Measurements from ENCODE around the gene FBXO47. TPM values are rescaled to one million over a fixed set of nuclear protein-coding genes. Genes with fewer than 3 reads are reported as not detected.
A peak's percentile ranks its signal among the peaks of the same experiment; 100 is the strongest.

The FBXO47 gene
- total RNA-seq, 1 donor from 2014 or later, result not detected

DNA sequence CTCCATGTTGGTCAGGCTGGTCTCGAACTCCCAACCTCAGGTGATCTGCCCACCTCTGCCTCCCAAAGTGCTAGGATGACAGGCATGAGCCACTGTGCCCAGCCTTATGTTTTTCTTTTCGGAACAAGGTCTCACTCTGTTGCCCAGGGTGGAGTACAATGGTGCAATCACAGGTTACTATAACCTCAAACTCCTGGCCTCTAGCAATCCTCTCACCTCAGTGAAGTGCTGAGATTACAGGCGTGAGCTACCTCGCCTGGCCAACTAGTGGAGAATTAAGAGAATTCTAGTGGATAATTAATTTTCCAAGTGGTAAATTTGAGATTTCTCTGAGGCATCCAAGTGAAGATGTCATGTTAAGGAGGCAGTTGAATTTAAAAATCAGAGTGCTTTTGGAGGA is 2.9 kb upstream of the FBXO47 start:
- H3K27ac ChIP-seq, result no peak overlapping the region
- DNase-seq (ENCODE audit: low spot score in 2 of 2), result no peak
- H3K4me3 ChIP-seq, result no peak overlapping the region
- no peaks in the 10 kb centered on the region for H3K27me3 ChIP-seq
- peaks cover 0 to 3% of the 10 kb centered on the region in 2 donors for H3K4me1 ChIP-seq
- TF ChIP-seq, protein P1, sequence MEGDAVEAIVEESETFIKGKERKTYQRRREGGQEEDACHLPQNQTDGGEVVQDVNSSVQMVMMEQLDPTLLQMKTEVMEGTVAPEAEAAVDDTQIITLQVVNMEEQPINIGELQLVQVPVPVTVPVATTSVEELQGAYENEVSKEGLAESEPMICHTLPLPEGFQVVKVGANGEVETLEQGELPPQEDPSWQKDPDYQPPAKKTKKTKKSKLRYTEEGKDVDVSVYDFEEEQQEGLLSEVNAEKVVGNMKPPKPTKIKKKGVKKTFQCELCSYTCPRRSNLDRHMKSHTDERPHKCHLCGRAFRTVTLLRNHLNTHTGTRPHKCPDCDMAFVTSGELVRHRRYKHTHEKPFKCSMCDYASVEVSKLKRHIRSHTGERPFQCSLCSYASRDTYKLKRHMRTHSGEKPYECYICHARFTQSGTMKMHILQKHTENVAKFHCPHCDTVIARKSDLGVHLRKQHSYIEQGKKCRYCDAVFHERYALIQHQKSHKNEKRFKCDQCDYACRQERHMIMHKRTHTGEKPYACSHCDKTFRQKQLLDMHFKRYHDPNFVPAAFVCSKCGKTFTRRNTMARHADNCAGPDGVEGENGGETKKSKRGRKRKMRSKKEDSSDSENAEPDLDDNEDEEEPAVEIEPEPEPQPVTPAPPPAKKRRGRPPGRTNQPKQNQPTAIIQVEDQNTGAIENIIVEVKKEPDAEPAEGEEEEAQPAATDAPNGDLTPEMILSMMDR (IDR thresholded peaks at IDR 0.05), result no peak
- intact Hi-C loops (cut with DNase I), result no loop called here
- no peaks in the 10 kb centered on the region for H3K9me3 ChIP-seq
- no peaks in the 10 kb centered on the region for H3K36me3 ChIP-seq

DNA sequence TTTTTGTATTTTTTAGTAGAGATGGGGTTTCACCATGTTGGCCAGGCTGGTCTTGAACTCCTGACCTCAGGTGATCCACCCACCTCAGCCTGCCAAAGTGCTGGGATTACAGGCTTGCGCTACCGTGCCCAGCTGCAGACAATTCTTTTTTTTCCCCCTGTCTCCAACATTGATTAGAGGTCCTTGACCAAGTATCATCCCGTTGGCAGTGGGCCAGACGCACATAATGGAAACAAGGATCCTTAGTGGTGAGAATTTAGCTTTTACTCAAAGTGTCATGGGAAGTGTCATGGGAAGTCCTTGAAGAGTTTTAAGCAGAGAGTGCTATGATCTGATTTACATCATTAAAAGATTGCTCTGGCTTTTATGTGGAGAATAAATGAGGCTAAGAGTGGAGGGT is 2.1 kb upstream of the FBXO47 start:
- no peak overlapping the region for H3K27ac ChIP-seq
- peaks cover 0 to 3% of the 10 kb centered on the region in 2 donors for H3K4me1 ChIP-seq
- no peaks in the 10 kb centered on the region for H3K27me3 ChIP-seq
- no peak overlapping the region for H3K4me3 ChIP-seq
- no peak for DNase-seq (ENCODE audit: low spot score in 2 of 2)
- intact Hi-C loops (cut with DNase I), result loop anchor here (10.0 kb wide), 1 partner anchor 64 kb away; no protein-coding TSS in a partner anchor
- TF ChIP-seq, protein P1 (IDR thresholded peaks at IDR 0.05), result no peak
- no peaks in the 10 kb centered on the region for H3K9me3 ChIP-seq
- no peaks in the 10 kb centered on the region for H3K36me3 ChIP-seq

DNA sequence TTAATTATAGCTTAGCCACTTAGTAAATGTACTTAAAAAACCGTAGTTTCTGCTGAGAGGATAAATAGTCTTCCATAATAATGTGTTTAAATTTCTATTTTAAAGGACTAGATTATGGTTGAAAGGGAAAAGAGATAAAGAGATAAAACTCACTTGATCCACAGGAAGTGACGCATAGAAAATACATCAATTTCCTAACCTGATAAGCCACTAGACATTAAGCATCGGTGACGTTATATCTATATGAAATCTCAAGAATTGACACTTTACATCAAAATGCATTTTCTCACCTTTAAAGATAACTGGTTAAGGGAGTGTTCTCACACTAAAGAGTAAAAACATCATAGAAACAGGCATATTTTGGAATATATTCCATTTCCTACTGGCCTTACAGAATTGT is 5.8 kb downstream of the FBXO47 start:
- Histone ChIP-seq H3K36me3 (no peaks in the 10 kb centered on the region), H3K9me3 (no peaks in the 10 kb centered on the region), H3K4me3 (no peak overlapping the region), H3K27ac (no peak overlapping the region), H3K27me3 (no peaks in the 10 kb centered on the region), H3K4me1 (peaks cover 0 to 4% of the 10 kb centered on the region in 2 donors)
- TF ChIP-seq, protein P1 (IDR thresholded peaks at IDR 0.05), result no peak
- no peak for DNase-seq (ENCODE audit: low spot score in 2 of 2)
- intact Hi-C loops (cut with DNase I), result loop anchor here (10.0 kb wide), 1 partner anchor 57 kb away; no protein-coding TSS in a partner anchor

DNA sequence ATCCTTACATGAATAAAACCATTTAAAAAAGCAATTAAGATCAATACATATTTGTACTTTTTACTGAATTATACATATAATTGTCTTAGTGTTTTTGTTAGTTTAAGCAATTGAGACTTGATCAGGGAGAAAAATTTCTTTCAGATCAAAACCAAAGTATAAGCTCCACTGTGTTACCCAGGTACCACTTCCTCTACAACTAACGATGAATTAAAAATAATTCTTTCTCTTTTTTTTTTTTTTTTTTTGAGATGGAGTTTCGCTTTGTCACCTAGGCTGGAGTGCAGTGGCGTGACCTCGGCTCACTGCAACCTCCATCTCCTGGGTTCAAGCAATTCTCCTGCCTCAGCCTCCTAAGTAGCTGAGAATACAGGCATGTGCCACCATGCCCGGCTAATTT is 6.8 kb downstream of the FBXO47 start:
- no peaks in the 10 kb centered on the region for H3K36me3 ChIP-seq
- peaks cover 0 to 4% of the 10 kb centered on the region in 2 donors for H3K4me1 ChIP-seq
- no peak overlapping the region for H3K4me3 ChIP-seq
- intact Hi-C loops (cut with DNase I), result loop anchor here (10.0 kb wide), 1 partner anchor 56 kb away; no protein-coding TSS in a partner anchor
- no peaks in the 10 kb centered on the region for H3K27me3 ChIP-seq
- H3K27ac ChIP-seq, result no peak overlapping the region
- no peaks in the 10 kb centered on the region for H3K9me3 ChIP-seq
- TF ChIP-seq, protein P1 (IDR thresholded peaks at IDR 0.05), result no peak
- no peak for DNase-seq (ENCODE audit: low spot score in 2 of 2)

DNA sequence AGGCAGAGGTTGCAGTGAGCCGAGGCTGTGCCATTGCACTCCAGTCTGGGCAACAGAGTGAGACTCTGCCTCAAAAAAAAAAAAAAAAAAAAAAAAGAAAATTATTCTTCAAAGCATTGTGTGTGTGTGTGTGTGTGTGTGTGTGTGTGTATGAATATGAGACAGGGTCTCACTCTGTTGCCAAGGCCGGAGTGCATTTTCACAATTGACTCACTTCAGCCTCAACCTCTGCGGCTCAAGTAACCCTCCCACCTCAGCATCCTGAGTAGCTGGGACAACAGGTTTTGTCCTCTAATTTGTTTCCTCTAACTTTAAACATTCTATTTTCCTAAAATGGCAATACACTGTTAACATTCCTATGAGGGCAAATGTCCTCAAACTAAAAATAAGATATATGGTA is 7.7 kb downstream of the FBXO47 start:
- H3K27me3 ChIP-seq, result no peaks in the 10 kb centered on the region
- H3K4me1 ChIP-seq, result peaks cover 0 to 4% of the 10 kb centered on the region in 2 donors
- DNase-seq (ENCODE audit: low spot score in 2 of 2), result no peak
- intact Hi-C loops (cut with DNase I), result no loop called here
- peak overlapping the region; percentile 46 to 58 for H3K27ac ChIP-seq
- no peaks in the 10 kb centered on the region for H3K9me3 ChIP-seq
- H3K36me3 ChIP-seq, result no peaks in the 10 kb centered on the region
- TF ChIP-seq, protein P1 (IDR thresholded peaks at IDR 0.05), result no peak
- no peak overlapping the region for H3K4me3 ChIP-seq

DNA sequence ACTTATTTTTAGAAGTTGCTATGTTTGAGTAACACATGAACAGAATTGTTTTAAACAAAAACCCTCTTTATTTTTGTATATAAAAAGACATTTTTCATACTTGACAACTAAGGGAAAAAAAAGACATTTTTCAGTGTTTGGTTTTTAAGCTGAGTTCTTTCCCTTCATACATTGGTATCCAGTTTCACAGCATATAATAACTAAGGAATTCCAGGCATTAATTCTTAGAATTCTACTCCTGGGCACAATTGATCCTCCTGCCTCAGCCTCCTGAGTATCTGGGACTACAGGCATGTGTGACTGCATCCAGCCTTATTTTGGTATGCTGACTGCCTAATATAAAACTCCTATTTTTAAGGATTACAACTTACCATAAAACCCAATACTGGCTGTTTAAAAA is 8.4 kb downstream of the FBXO47 start:
- DNase-seq (ENCODE audit: low spot score in 2 of 2), result no peak
- intact Hi-C loops (cut with DNase I), result no loop called here
- H3K27ac ChIP-seq, result peak overlapping the region; percentile 46 to 58
- H3K27me3 ChIP-seq, result no peaks in the 10 kb centered on the region
- peaks cover 0 to 4% of the 10 kb centered on the region in 2 donors for H3K4me1 ChIP-seq
- TF ChIP-seq, protein P1 (IDR thresholded peaks at IDR 0.05), result no peak
- H3K4me3 ChIP-seq, result no peak overlapping the region
- no peaks in the 10 kb centered on the region for H3K9me3 ChIP-seq
- H3K36me3 ChIP-seq, result no peaks in the 10 kb centered on the region
